GM19328 (cell line): ENCODE data around the gene DCUN1D5.

Experiments used
- ATAC-seq: cut with Tn5 transposase; IDR thresholded peaks from one replicate; pipeline ENCODE4 v1.9.1; 2021; ENCODE audit warnings: mild to moderate bottlenecking, moderate library complexity; ENCODE audit not compliant: unreplicated experiment

Gene DCUN1D5

GRCh38 chr11:103091801-103092524, at the start of gene DCUN1D5:
Gene DCUN1D5 (minus strand): TSS chr11:103092160. CDS start chr11:103091872, 288 bp downstream.
- ATAC-seq, result peak; percentile 100

DNA sequence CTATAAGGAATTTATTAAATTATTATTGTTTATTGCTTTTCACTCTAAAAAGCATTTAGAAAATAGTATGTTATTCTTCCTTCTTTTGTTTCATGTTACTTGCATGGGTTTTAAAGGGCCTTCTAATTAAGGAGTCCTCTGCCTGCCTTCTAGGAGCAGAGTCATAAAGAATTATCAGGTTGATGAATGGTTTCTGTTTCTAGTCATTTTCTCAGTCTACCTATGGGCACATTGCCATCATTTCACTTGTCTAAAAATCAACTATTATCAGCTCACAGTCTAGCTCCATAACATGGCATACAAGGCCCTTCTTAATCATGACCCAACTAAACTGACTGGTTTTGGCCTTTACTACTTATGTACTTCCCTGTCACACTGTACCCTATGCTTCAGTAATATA, 33.5 kb upstream of the DCUN1D5 start:
- ATAC-seq, result no peak

DNA sequence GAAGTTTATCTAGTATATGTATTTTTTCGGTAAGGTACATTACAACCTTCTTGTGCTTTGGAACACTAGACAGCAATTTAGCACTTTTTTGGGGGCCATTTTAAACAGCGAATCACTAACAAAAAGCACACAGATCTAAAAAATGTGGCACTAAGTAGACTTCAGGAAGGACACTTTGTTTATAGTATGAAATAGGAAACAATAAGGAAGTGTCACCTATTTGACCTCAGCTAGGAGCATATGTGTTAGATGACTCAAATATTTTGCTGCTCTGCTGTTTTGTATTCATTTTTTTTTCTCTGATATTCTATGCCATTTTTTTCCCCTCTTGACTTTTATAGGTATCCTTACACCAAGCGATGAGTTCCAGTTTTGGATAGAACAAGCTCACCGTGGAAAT, 22.9 kb upstream of the DCUN1D5 start:
- no peak for ATAC-seq

DNA sequence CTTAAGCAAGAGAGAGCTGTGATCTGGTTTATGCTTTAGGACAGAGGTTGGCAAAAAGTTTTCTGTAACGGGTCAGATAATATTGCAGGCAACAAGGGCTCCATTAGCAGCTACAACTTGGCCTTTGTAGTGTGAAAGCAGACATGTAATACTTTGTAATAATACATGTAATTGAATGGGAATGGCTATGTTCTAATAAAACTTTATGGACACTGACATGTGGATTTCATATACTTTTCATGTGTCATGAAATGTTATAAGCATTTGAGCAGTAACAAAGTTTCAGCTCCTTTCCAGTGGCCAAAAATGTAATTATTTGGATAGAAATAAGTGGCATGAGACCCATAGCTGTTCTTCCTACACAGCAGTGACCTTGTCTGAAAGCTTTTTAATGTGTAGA, 20.4 kb upstream of the DCUN1D5 start:
- no peak for ATAC-seq

GRCh38 chr11:103111400-103111799, 19.4 kb upstream of the DCUN1D5 start:
- ATAC-seq, result no peak

DNA sequence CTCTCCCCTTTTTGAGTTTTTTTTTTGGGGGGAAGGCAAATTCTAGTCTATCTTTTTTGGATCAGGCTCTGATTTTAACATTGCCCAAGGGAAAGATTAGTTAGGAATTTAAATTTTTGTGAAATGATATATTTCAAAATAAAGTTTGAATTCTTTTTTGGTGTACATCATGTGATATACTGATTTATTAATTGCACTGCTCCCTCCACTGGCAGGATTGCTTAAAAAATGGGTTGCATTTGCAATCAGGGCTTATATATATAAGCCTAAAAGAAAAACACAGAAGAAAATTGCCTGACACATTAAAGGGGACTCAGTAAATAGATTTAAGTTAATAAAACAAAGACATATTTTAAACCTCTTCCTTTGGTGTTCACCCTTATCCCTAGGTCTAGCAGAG, 18.4 kb upstream of the DCUN1D5 start:
- no peak for ATAC-seq

- ATAC-seq, result peak; percentile 10
These were observed 17.9 kb upstream of the DCUN1D5 start for GRCh38 chr11:103109818-103110388.

DNA sequence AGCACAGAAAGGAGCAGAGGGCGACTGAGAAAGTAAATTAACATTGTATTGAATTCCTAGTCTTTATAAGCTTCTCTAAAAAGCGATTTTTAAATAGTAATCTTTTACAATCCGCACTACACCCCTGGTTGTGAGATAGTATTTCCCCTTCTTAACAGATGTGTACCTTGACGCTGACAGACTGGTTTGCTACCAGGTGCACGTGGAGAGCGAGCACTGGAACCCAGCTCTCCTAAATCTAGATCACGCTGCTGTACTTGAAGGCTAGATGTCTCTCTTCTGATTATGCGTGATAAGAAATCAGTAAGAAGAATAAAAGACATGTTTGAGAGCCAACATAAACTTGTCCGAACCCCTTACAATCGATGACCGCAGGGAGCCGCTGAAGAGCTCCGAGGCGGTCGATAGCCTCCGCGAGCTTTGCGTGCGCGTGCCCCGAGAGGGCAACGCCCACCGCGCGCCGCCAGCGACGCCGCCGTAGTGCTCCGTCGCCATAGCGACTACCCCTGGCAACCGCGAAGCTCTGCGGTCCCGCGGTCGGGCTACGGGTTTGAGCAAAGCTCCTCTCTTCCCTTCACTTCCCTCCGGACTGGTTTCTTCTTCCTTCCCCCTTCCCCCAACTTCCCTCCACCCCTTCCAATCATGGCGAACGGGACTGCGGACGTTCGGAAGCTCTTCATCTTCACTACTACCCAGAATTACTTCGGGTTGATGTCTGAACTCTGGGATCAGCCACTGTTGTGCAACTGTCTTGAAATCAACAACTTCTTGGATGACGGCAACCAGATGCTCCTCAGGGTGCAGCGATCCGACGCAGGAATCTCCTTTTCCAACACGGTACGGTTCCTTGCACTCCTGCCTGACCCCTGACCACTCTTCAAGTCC, 17.2 kb upstream of the DCUN1D5 start, which contains the start of gene DYNC2H1:
TSS of gene DYNC2H1 (plus strand) at position 494 of the 885 bp plus-strand sequence. CDS start at position 643, 149 bp downstream.
- ATAC-seq, result peak; percentile 100

DNA sequence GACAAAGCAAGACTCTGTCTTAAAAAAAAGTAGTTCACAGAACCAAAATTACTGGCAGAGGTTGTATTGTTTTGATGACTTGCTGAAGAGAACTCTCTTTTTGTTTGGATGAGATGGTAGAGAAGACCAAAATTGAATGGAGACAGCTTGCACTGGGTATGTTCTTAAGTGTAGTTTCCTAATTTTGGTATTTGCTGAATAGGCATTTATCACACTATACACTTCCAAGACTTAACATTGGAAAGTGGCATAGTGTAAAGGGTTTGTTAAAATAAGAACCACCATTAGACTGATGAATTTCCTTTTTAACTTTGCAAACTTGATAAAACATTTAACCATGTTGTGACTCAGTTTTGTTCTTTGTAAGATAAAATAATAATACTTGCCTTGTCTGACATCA, 5.3 kb upstream of the DCUN1D5 start:
- no peak for ATAC-seq

- ATAC-seq, result peak; percentile 36
These were observed 728 bp downstream of the DCUN1D5 start for GRCh38 chr11:103091064-103091800.

- no peak for ATAC-seq
These were observed 5.5 kb downstream of the DCUN1D5 start for GRCh38 chr11:103086461-103086860.

DNA sequence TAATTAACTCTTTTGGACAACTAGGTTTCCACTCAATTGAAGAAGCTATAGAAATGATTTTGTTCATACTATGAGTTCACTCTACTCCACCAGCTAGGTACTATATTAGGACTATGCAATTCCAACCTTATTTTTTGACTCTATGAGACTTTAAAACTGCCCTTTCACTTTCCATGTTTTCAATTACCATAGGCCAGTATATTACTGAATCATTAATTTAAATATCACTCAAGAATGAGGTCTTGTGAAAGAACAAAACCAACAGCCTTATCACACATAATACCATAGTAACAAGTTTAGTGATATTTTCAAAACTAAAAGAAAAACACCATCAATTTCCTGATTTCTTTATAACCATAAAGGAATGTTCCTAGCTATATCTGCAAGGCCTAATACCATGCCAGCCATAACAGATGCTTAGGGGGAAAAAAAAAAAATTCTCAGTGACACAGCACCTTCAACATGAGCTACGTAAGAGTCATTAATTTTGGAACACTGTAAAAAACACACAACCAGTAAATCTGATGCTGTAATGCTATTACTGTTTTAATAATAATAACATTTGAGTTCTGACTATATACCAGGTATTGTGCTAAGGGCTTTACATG, 6.1 kb downstream of the DCUN1D5 start:
- no peak for ATAC-seq

- ATAC-seq, result no peak
These were observed 12.1 kb downstream of the DCUN1D5 start for GRCh38 chr11:103079833-103080232.

DNA sequence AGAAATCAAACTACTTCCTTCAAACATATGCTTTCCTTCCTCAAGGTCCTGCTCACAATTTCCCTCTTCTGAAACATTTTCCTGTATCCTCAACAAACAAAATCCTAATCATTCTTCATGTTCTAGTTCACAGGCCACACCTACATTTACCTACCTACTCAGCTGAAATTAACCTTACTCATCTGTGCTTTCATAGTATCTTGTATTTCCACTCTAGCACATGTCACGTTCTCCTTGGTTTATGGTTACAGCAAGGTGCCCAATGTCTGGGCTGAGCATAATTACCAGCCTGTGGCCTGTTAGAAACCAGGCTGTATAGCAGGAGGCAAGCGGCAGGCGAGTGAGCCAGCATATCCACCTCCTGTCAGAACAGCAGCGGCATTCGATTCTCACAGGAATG, 13.2 kb downstream of the DCUN1D5 start:
- no peak for ATAC-seq

DNA sequence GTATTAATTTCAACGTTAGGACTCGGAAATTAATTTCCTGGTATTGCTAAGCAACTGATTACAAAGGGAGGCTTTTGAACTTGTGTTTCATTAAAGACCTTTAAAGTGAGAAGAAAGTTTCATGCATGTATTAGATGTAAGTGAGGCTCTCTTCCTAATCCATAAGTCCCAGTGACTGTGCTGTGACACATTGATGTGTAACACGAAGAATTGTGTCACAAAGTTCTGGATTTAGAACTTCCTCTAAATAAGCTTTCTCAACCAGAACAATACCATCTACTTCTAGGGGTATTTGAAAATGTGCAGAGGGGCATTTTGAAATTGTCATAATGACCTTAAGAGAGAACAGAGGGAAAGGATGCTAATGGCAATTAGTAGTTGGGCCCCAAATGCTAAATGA, 14.4 kb downstream of the DCUN1D5 start:
- no peak for ATAC-seq

DNA sequence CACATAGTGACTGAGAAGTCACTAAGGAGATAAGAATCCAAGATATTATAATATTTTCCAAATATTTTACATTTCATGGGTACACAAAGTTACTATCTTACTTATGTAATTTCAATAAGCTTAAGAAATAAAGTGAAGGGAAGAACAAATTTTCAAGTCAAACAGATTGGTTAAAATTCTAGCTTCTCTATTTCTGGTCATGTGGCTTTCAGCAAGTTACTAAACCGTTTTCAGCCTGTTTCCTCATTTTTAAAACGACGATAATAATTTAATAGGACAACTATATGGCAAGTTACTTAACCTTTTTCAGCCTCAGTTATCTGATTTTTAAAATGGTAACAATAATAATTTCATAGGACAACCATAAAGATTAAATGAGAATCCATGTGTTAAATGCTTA, 15.6 kb downstream of the DCUN1D5 start:
- ATAC-seq, result no peak

DNA sequence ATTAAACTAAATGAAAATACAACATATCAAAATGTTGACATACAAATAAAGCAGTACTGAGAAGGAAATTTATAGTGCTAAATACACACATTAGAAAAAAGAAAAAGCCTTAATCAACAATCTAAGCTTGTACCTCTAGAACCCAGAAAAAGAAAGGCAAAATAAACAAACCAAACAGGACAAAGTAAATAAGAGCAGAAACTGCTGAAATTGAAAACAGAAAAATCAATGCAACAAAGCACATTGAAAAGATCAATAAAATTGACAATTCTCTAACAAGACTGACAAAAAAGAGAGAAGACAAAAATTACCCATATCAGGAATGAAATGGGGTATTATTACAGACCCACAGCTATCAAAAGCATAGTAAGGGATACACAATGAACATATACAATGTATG, 21.0 kb downstream of the DCUN1D5 start:
- no peak for ATAC-seq

GRCh38 chr11:103070142-103070541, 21.8 kb downstream of the DCUN1D5 start:
- ATAC-seq, result no peak

GRCh38 chr11:103069367-103069766, 22.6 kb downstream of the DCUN1D5 start:
- no peak for ATAC-seq

GRCh38 chr11:103067118-103067517, 24.8 kb downstream of the DCUN1D5 start:
- ATAC-seq, result no peak

DNA sequence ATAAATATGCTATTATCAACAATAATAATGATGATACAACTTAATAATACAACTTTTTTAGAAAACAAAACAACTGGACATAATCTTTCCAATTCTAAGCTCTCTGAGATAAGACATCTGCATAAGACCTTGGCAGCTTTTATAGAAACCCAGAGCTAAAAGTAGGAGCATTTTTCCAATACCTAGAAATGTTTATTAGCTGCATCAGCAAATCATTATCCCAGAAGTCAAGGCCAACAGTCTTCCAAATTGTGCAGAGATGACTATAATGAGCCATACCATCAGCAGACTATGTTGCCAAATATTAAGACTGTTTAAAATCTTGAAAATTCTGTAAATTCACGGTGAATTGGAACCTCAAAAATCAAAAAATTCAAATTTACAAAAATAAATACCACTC, 30.3 kb downstream of the DCUN1D5 start:
- no peak for ATAC-seq
